Endothelial cell (in vitro differentiated cells): Measurements from ENCODE around the gene DDHD1. TPM values are rescaled to one million over a fixed set of nuclear protein-coding genes. Genes with fewer than 3 reads are reported as not detected.
"Not testable (repeated sequence)": the region's sequence is repeated elsewhere in the genome, so short reads cannot be mapped to it uniquely, and the experiment has no call there.

ENCODE experiments used
- DNase-seq: peaks from one replicate; pipeline ENCODE4 v3.0.0; 2021; ENCODE audit warnings: low spot score
- H3K27ac Mint-ChIP-seq: one replicate; pipeline ENCODE4 v1.8.0; 2021; ENCODE audit warnings: mixed read lengths, inconsistent platforms; ENCODE audit not compliant: unreplicated experiment
- H3K27me3 Mint-ChIP-seq: one replicate; pipeline ENCODE4 v1.8.0; 2021; ENCODE audit warnings: mild to moderate bottlenecking, moderate library complexity, mixed read lengths, inconsistent platforms; ENCODE audit not compliant: unreplicated experiment
- H3K36me3 Mint-ChIP-seq: one replicate; pipeline ENCODE4 v1.8.0; 2021; ENCODE audit warnings: mild to moderate bottlenecking, low read depth, mixed read lengths, inconsistent platforms; ENCODE audit not compliant: unreplicated experiment
- H3K4me1 Mint-ChIP-seq: one replicate; pipeline ENCODE4 v1.8.0; 2021; ENCODE audit warnings: mild to moderate bottlenecking, mixed read lengths, inconsistent platforms; ENCODE audit not compliant: unreplicated experiment
- H3K4me3 Mint-ChIP-seq: one replicate; pipeline ENCODE4 v1.8.0; 2021; ENCODE audit warnings: mild to moderate bottlenecking, mixed read lengths, inconsistent platforms; ENCODE audit not compliant: unreplicated experiment
- H3K9me3 Mint-ChIP-seq: one replicate; pipeline ENCODE4 v1.8.0; 2021; ENCODE audit warnings: mixed read lengths, inconsistent platforms; ENCODE audit not compliant: unreplicated experiment
- total RNA-seq: library from RNA; stranded (reverse); fragmentation: NEBNext Ultra II Directional; extraction: Animal tissue kit (Norgen Biotek cat#: 25700); gene quantifications from one replicate; pipeline ENCODE4 v1.2.1, GENCODE V29; 2021; ENCODE audit not compliant: unreplicated experiment
- TF ChIP-seq, protein P1 (sequence below): fragments of 200-600 bp; sonication (generic); IDR thresholded peaks from one replicate; pipeline ENCODE4 v1.5.0; 2021; ENCODE audit warnings: antibody characterized with exemption; ENCODE audit not compliant: unreplicated experiment

Gene DDHD1
- total RNA-seq, 1 donor from 2014 or later: 4.1 TPM

DNA sequence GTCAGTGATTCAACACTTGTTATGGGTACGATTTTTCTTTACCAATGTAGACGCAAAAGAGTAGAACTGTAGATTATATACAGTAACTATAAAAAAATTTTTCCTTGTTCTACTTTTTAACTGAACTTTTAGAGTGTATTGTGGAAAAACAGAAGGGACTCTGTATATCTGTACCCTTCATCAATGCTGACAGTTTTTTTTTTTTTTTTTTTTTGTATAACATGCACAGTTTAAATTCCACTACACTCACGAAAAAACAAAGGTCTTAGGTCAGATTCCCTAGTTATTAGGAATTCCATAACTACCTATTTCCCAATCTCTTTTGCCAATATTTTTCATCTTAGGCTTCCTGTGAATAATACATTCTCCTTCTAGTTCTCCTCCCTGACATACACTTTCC, 6.4 kb downstream of the DDHD1 start:
- DNase-seq: no peak
- H3K4me3 Mint-ChIP-seq: no peak overlapping the region
- peaks cover 10% of the 10 kb centered on the region for H3K4me1 Mint-ChIP-seq
- peaks cover 5% of the 10 kb centered on the region for H3K9me3 Mint-ChIP-seq
- TF ChIP-seq, protein P1, sequence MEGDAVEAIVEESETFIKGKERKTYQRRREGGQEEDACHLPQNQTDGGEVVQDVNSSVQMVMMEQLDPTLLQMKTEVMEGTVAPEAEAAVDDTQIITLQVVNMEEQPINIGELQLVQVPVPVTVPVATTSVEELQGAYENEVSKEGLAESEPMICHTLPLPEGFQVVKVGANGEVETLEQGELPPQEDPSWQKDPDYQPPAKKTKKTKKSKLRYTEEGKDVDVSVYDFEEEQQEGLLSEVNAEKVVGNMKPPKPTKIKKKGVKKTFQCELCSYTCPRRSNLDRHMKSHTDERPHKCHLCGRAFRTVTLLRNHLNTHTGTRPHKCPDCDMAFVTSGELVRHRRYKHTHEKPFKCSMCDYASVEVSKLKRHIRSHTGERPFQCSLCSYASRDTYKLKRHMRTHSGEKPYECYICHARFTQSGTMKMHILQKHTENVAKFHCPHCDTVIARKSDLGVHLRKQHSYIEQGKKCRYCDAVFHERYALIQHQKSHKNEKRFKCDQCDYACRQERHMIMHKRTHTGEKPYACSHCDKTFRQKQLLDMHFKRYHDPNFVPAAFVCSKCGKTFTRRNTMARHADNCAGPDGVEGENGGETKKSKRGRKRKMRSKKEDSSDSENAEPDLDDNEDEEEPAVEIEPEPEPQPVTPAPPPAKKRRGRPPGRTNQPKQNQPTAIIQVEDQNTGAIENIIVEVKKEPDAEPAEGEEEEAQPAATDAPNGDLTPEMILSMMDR: no peak
- peaks cover 6% of the 10 kb centered on the region for H3K36me3 Mint-ChIP-seq
- H3K27ac Mint-ChIP-seq: no peak overlapping the region
- H3K27me3 Mint-ChIP-seq: peaks cover 5% of the 10 kb centered on the region

GRCh38 chr14:53144244-53144643, 8.9 kb downstream of the DDHD1 start:
- TF ChIP-seq, protein P1: no peak
- no peak overlapping the region for H3K27ac Mint-ChIP-seq
- H3K27me3 Mint-ChIP-seq: no peaks in the 10 kb centered on the region
- H3K36me3 Mint-ChIP-seq: peaks cover 14% of the 10 kb centered on the region
- no peak for DNase-seq
- no peak overlapping the region for H3K4me3 Mint-ChIP-seq
- peaks cover 13% of the 10 kb centered on the region for H3K9me3 Mint-ChIP-seq
- H3K4me1 Mint-ChIP-seq: no peaks in the 10 kb centered on the region

DNA sequence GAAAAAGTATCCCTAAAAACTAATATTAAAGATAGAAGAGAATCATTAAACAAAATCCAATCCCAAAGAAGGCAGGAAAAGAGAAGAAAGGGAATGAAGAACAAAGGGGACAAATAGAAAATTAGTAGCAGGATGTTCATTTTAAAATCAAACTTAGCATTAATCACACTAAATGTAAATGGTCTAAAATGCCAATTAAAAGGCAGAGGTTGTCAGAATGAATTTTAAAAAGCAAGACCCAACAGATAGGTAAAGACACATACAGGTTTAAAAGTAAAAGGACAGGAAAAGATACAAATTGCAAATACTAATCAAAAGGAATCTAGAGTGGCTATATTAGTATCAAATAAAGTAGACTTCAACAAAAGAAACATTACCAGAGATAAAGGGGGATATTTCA, 12.5 kb downstream of the DDHD1 start:
- Mint-ChIP-seq H3K4me3 (no peak overlapping the region), H3K9me3 (peaks cover 13% of the 10 kb centered on the region), H3K27me3 (no peaks in the 10 kb centered on the region), H3K36me3 (peaks cover 14% of the 10 kb centered on the region), H3K4me1 (no peaks in the 10 kb centered on the region), H3K27ac (no peak overlapping the region)
- DNase-seq: no peak
- TF ChIP-seq, protein P1: no peak

GRCh38 chr14:53137568-53138203, 15.4 kb downstream of the DDHD1 start:
- no peak for DNase-seq
- H3K4me3 Mint-ChIP-seq: no peak overlapping the region
- no peaks in the 10 kb centered on the region for H3K4me1 Mint-ChIP-seq
- H3K36me3 Mint-ChIP-seq: peaks cover 13% of the 10 kb centered on the region
- TF ChIP-seq, protein P1: no peak
- no peak overlapping the region for H3K27ac Mint-ChIP-seq
- H3K27me3 Mint-ChIP-seq: no peaks in the 10 kb centered on the region
- H3K9me3 Mint-ChIP-seq: peaks cover 10% of the 10 kb centered on the region

GRCh38 chr14:53130491-53130890, 22.6 kb downstream of the DDHD1 start:
- H3K27me3 Mint-ChIP-seq, H3K9me3 Mint-ChIP-seq, H3K36me3 Mint-ChIP-seq, DNase-seq, H3K4me1 Mint-ChIP-seq, H3K4me3 Mint-ChIP-seq, H3K27ac Mint-ChIP-seq: not testable (repeated sequence)
